GM18508 (cell line): ENCODE data around the gene MYLIP.

Experiments
- ATAC-seq: cut with Tn5 transposase; IDR thresholded peaks from one replicate; pipeline ENCODE4 v1.9.1; 2021; ENCODE audit warnings: moderate number of reproducible peaks; ENCODE audit not compliant: insufficient read depth, unreplicated experiment

Gene MYLIP

GRCh38 chr6:16128759-16129622, at the start of gene MYLIP:
Gene MYLIP, plus strand, starts transcription at chr6:16129086. Its CDS starts 237 bp downstream, at chr6:16129323.
- peak; percentile 44 for ATAC-seq

- no peak for ATAC-seq
Observed at GRCh38 chr6:16079354-16079753, 49.5 kb upstream of the MYLIP start.

- ATAC-seq: no peak
Observed at GRCh38 chr6:16080204-16080603, 48.7 kb upstream of the MYLIP start.

- no peak for ATAC-seq
Observed at GRCh38 chr6:16081326-16081725, 47.6 kb upstream of the MYLIP start.

- ATAC-seq: no peak
Observed at GRCh38 chr6:16082361-16082760, 46.5 kb upstream of the MYLIP start.

- no peak for ATAC-seq
Observed at GRCh38 chr6:16086965-16087364, 41.9 kb upstream of the MYLIP start.

GRCh38 chr6:16087386-16087785, 41.5 kb upstream of the MYLIP start:
- ATAC-seq: no peak

- ATAC-seq: no peak
Observed at GRCh38 chr6:16088409-16088808, 40.5 kb upstream of the MYLIP start.

GRCh38 chr6:16089232-16090062, 39.4 kb upstream of the MYLIP start:
- no peak for ATAC-seq

- no peak for ATAC-seq
Observed at GRCh38 chr6:16090452-16090851, 38.4 kb upstream of the MYLIP start.

GRCh38 chr6:16090920-16091319, 38.0 kb upstream of the MYLIP start:
- ATAC-seq: no peak

- no peak for ATAC-seq
Observed at GRCh38 chr6:16092140-16092539, 36.7 kb upstream of the MYLIP start.

GRCh38 chr6:16092990-16093389, 35.9 kb upstream of the MYLIP start:
- ATAC-seq: no peak

- no peak for ATAC-seq
Observed at GRCh38 chr6:16095180-16095579, 33.7 kb upstream of the MYLIP start.

GRCh38 chr6:16097382-16098171, 31.3 kb upstream of the MYLIP start:
- no peak for ATAC-seq

- no peak for ATAC-seq
Observed at GRCh38 chr6:16098211-16098610, 30.7 kb upstream of the MYLIP start.

- no peak for ATAC-seq
Observed at GRCh38 chr6:16102208-16102607, 26.7 kb upstream of the MYLIP start.

GRCh38 chr6:16103722-16104121, 25.2 kb upstream of the MYLIP start:
- ATAC-seq: no peak

GRCh38 chr6:16104624-16105433, 24.1 kb upstream of the MYLIP start:
- ATAC-seq: no peak

GRCh38 chr6:16105854-16106253, 23.0 kb upstream of the MYLIP start:
- ATAC-seq: no peak
